Retinal pigment epithelial cell (primary cell): ENCODE measurements around the gene HOXC12.

Source experiments
- DNase-seq: peaks from one replicate; pipeline ENCODE4 v3.0.0-alpha.2; 2010; ENCODE audit warnings: low read depth
- H3K4me3 ChIP-seq: 2 replicates; pipeline ENCODE4 v1.5.1; 2011; ENCODE audit warnings: mild to moderate bottlenecking, low read length, control low read depth, moderate library complexity
- CTCF ChIP-seq: conservative IDR thresholded peaks from 2 replicates; pipeline ENCODE4 v1.5.1; 2011; ENCODE audit warnings: low read depth, low read length, control low read depth, inconsistent platforms

HOXC12 gene

GRCh38 chr12:53994009-53994263 is 39.2 kb downstream of the HOXC12 start:
- no peak for DNase-seq
- no peak overlapping the region for H3K4me3 ChIP-seq
- no peak for TF ChIP-seq CTCF

GRCh38 chr12:53994264-53995001 is 39.7 kb downstream of the HOXC12 start:
- no peak overlapping the region for H3K4me3 ChIP-seq
- TF ChIP-seq CTCF: no peak
- DNase-seq: no peak

GRCh38 chr12:53995002-53995377 is 40.3 kb downstream of the HOXC12 start:
- H3K4me3 ChIP-seq: no peak overlapping the region
- DNase-seq: no peak
- TF ChIP-seq CTCF: no peak

- no peak for DNase-seq
- no peak overlapping the region for H3K4me3 ChIP-seq
- no peak for TF ChIP-seq CTCF
These were observed 40.9 kb downstream of the HOXC12 start for GRCh38 chr12:53995378-53996239.

GRCh38 chr12:53996240-53997203 is 41.8 kb downstream of the HOXC12 start:
- DNase-seq: no peak
- TF ChIP-seq CTCF: no peak
- H3K4me3 ChIP-seq: no peak overlapping the region

GRCh38 chr12:53997204-53998109 is 42.8 kb downstream of the HOXC12 start:
- no peak overlapping the region for H3K4me3 ChIP-seq

More at GRCh38 chr12:53997204-53998109, 42.8 kb downstream of the HOXC12 start:
- no peak for DNase-seq
- TF ChIP-seq CTCF: no peak
